Osteocyte (in vitro differentiated cells): ENCODE results near the gene FANCB. TPM values are rescaled to one million over a fixed set of nuclear protein-coding genes. Genes with fewer than 3 reads are reported as not detected.

Experiments
- DNase-seq: peaks from one replicate; pipeline ENCODE4 v3.0.0; 2021; ENCODE audit warnings: mixed read lengths; ENCODE audit not compliant: unreplicated experiment; ENCODE audit errors: extremely low spot score
- H3K27ac Mint-ChIP-seq: one replicate; pipeline ENCODE4 v1.8.0; 2021; ENCODE audit warnings: mild to moderate bottlenecking, mixed read lengths; ENCODE audit not compliant: unreplicated experiment
- H3K27me3 Mint-ChIP-seq: one replicate; pipeline ENCODE4 v1.8.0; 2021; ENCODE audit warnings: mixed read lengths; ENCODE audit not compliant: unreplicated experiment
- H3K36me3 Mint-ChIP-seq: one replicate; pipeline ENCODE4 v1.8.0; 2021; ENCODE audit warnings: mixed read lengths; ENCODE audit not compliant: unreplicated experiment
- H3K4me1 Mint-ChIP-seq: one replicate; pipeline ENCODE4 v1.8.0; 2021; ENCODE audit warnings: mixed read lengths; ENCODE audit not compliant: unreplicated experiment
- H3K4me3 Mint-ChIP-seq: one replicate; pipeline ENCODE4 v1.8.0; 2021; ENCODE audit warnings: mild to moderate bottlenecking, moderate library complexity, mixed read lengths; ENCODE audit not compliant: unreplicated experiment
- H3K9me3 Mint-ChIP-seq: one replicate; pipeline ENCODE4 v1.8.0; 2021; ENCODE audit warnings: mixed read lengths; ENCODE audit not compliant: unreplicated experiment
- CTCF ChIP-seq: fragments of 200-600 bp; sonication (generic); IDR thresholded peaks from 2 replicates; pipeline ENCODE4 v1.5.0; 2021; ENCODE audit warnings: antibody characterized with exemption, mild to moderate bottlenecking, moderate library complexity
- total RNA-seq: library from RNA; stranded (reverse); gene quantifications from 2 replicates; pipeline ENCODE4 v1.2.1, GENCODE V29; 2021

FANCB gene
- total RNA-seq, 1 donor from 2014 or later: 2.9 TPM

GRCh38 chrX:14832151-14832550, 40.7 kb downstream of the FANCB start:
- Mint-ChIP-seq H3K4me1 (peaks cover 20% of the 10 kb centered on the region), H3K36me3 (peaks cover 4% of the 10 kb centered on the region), H3K4me3 (no peak overlapping the region), H3K9me3 (peaks cover 30% of the 10 kb centered on the region), H3K27me3 (no peaks in the 10 kb centered on the region), H3K27ac (no peak overlapping the region)
- no peak for DNase-seq
- no peak for TF ChIP-seq CTCF

GRCh38 chrX:14829643-14830042, 43.2 kb downstream of the FANCB start:
- peaks cover 22% of the 10 kb centered on the region for H3K9me3 Mint-ChIP-seq
- peaks cover 25% of the 10 kb centered on the region for H3K4me1 Mint-ChIP-seq
- TF ChIP-seq CTCF: no peak
- peaks cover 4% of the 10 kb centered on the region for H3K36me3 Mint-ChIP-seq
- H3K27ac Mint-ChIP-seq: no peak overlapping the region
- H3K4me3 Mint-ChIP-seq: no peak overlapping the region
- no peak for DNase-seq
- no peaks in the 10 kb centered on the region for H3K27me3 Mint-ChIP-seq

DNA sequence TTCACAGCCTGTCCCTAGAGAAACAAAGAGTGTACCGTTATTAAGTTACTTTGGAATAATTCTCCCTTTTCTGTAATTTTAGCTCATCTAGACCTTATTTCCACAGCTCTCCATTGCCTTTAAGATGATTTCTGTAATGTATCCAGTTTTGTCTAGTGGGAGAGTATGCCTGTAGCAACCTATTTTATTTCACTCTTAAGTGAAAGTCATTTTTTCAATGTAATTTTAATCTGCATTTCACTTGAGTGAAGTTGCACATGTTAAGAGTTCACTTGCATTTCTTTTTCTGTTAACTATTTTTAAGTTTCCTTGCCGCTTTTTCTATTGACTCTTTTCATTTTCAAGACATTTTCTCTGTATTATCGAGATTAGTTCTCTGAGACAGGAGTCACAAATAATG, 46.5 kb downstream of the FANCB start:
- no peaks in the 10 kb centered on the region for H3K27me3 Mint-ChIP-seq
- no peak for TF ChIP-seq CTCF
- DNase-seq: no peak
- H3K4me3 Mint-ChIP-seq: no peak overlapping the region
- H3K27ac Mint-ChIP-seq: peak overlapping the region; percentile 13
- H3K9me3 Mint-ChIP-seq: peaks cover 11% of the 10 kb centered on the region
- H3K36me3 Mint-ChIP-seq: peaks cover 4% of the 10 kb centered on the region
- H3K4me1 Mint-ChIP-seq: peaks cover 15% of the 10 kb centered on the region

DNA sequence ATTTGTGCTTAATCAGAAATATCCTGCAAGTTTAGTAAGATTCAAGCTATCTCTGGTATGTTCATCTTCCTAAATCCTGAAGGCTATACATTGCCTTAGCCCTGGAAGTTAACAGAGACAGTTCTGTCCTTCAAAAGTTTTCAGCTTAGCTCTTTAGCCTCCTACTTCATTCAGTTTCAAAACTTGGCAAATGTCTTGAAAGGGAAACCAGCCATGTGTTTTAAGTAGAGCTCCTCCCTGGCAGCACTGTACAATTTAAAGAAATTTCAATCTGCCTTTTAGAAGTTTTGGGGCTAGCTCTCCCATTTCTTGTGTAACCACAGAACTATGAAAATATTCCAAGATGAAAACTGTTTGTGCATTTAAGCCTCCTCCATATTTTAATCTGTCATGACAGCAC, 47.0 kb downstream of the FANCB start:
- Mint-ChIP-seq H3K27me3 (no peaks in the 10 kb centered on the region), H3K27ac (peak overlapping the region; percentile 13), H3K9me3 (peaks cover 11% of the 10 kb centered on the region), H3K4me3 (no peak overlapping the region), H3K36me3 (peaks cover 4% of the 10 kb centered on the region), H3K4me1 (peaks cover 19% of the 10 kb centered on the region)
- TF ChIP-seq CTCF: no peak
- no peak for DNase-seq

- no peaks in the 10 kb centered on the region for H3K27me3 Mint-ChIP-seq
- no peaks in the 10 kb centered on the region for H3K36me3 Mint-ChIP-seq
- no peak overlapping the region for H3K27ac Mint-ChIP-seq
- no peak for DNase-seq
- H3K4me3 Mint-ChIP-seq: no peak overlapping the region
- TF ChIP-seq CTCF: no peak
- peaks cover 11% of the 10 kb centered on the region for H3K4me1 Mint-ChIP-seq
- peaks cover 19% of the 10 kb centered on the region for H3K9me3 Mint-ChIP-seq
These were observed 53.1 kb downstream of the FANCB start for GRCh38 chrX:14819769-14820168.
